Stimulated activated CD8-positive, alpha-beta memory T cell treated with anti-CD3 and anti-CD28 coated beads, Interleukin-15, amount 100 ng/mL, for 48 hours (primary cell): Measurements from ENCODE around the gene DGKB.
"Not testable (repeated sequence)": the region's sequence is repeated elsewhere in the genome, so short reads cannot be mapped to it uniquely, and the experiment has no call there.

Source experiments
- DNase-seq, 2 donors: peaks; one replicate each; pipeline ENCODE4 v3.0.0-alpha.2; 2020; ENCODE audit warnings: low read depth in 2 of 2

Gene DGKB

GRCh38 chr7:14585232-14585631 lies 317.3 kb downstream of the DGKB start:
- no peak for DNase-seq

GRCh38 chr7:14583518-14583917 lies 319.0 kb downstream of the DGKB start:
- DNase-seq: no peak

DNA sequence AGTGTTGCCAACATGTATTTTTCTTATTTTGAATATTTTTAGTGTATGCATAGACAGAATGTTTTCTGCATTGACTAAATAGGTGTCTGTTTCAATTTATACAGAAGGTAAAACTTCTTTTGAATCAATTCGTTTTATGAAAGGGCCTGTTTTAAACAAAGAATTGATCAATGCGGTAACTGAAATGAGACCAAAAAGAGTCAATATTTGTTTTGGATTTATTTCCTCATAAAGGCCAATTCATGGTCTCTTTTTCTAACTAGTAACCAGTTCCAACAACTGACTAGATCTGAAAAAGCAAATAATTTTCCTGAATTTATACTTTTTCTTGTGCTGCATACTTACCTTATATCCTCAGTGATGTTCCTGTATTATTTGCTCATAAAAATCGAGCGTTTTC lies 320.5 kb downstream of the DGKB start:
- DNase-seq: no peak

DNA sequence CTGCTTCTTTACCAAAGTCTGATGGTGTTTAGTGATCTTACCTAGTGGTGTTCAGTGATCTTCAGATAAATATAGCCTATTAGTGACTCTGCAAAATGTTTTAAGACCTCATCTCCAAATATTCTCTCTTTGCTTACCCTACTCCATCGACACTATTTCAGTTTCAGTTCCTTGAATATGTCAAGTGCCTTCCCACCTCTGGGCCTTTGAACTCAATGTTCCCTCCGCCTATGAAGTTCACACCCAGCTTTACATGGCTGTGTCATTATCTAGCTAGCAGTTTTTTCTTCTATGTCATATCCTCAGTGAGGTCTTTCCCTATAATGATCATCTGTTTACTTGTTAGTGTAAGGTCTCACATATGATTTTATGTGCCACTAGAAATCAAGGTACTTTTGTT lies 322.6 kb downstream of the DGKB start:
- DNase-seq: no peak

GRCh38 chr7:14576578-14576977 lies 326.0 kb downstream of the DGKB start:
- no peak for DNase-seq

DNA sequence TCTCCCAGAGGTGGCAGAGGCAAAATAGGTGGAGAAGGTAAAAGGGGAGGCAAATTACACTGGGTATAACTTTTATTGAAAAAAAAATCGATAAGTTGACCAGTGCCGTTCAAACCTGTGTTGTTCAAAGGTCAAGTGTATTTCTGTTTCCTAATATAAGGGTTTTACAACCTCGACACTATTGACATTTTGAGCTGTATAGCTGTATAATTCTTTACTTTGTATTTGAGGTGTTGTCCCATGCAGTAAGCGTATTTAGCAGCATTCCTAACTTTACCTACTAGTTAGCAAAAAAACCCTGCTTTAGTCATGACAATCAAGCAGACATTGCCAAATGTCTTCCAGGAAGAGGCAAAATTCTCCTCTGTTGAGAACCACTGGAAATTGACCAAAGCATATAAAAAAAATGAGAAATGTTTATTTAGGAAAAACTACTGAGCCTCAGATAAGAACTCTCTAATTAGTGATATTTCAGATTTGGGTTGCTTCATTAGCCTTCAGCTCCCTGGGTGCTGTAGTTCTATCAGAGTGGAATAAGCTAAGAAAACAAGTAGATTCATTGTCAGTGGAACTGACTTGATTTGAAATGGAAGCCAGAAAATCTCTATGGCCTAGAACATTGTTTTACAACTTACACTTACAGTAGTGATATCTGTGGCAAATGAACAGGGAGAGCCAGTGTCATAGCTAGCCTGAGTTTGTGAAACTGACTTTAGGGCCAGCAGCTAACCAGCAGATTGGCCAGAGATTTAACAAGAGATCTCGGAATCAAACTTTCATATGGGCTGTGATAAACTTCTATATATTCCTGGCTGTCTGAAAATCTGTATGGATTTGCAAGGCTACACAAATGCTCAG lies 331.6 kb downstream of the DGKB start:
- no peak for DNase-seq

GRCh38 chr7:14552060-14552459 lies 350.5 kb downstream of the DGKB start:
- DNase-seq: no peak

DNA sequence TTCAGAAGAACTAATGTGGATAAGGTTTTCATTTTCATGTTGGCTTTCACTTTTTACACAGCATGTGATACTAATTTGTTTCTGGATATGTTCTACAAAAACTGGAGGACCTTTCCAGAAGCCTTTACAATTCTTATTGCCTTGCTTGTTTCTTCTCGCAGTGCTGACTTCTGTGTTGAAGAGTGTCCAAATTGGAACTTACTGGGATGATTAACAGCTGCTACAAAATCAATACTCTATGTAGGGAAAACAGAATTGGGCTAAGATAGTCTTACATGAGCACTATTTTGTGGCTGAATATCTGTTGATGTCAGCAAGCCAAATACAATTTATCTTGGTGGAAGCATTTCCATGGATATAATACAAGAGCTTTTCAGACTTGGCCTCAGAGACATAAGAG lies 351.2 kb downstream of the DGKB start:
- DNase-seq: no peak

DNA sequence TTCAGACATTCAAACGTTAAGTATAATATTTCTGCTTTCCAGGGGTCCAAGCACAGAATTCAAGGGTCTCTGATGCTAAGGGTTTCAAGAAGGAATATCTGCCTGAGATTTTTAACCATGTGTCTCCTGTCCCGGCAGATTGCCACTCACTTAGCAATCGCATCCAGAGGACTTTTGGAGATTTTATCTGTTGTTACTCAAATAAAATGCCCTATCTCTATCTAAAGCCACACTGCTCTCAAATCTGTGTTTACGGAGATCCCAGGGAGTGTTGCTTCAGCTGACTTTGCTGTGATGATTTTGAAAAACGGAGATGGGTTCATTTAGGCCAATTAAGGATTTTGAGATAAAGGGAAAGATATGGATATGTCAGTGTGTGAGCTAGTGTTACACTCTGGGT lies 359.9 kb downstream of the DGKB start:
- DNase-seq: no peak

- DNase-seq: no peak
Measured at GRCh38 chr7:14521183-14521582, 381.4 kb downstream of the DGKB start.

- no peak for DNase-seq
Measured at GRCh38 chr7:14510268-14510667, 392.3 kb downstream of the DGKB start.

- no peak for DNase-seq
Measured at GRCh38 chr7:14507617-14508016, 394.9 kb downstream of the DGKB start.

DNA sequence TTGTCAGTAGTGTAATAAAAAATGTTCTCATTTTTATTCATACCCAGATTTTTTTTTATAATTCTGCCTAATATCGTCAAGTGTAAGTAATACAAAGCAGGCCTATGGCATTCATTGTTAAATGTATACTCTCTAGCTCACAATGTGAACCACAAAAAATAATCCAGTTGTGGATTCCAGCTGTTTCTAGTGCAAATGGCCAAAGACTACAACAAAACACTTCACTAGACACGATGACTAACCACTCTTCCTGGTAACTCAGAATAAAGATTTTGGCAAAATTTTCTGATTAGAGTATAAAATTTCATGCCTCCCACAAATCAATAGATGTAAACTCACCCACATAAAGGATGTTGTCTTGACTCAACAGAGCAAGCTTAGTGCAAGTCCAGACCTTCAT lies 396.6 kb downstream of the DGKB start:
- DNase-seq: no peak

GRCh38 chr7:14504134-14504533 lies 398.4 kb downstream of the DGKB start:
- DNase-seq: no peak

GRCh38 chr7:14503623-14504022 lies 398.9 kb downstream of the DGKB start:
- no peak for DNase-seq

GRCh38 chr7:14501436-14501835 lies 401.1 kb downstream of the DGKB start:
- DNase-seq: no peak

DNA sequence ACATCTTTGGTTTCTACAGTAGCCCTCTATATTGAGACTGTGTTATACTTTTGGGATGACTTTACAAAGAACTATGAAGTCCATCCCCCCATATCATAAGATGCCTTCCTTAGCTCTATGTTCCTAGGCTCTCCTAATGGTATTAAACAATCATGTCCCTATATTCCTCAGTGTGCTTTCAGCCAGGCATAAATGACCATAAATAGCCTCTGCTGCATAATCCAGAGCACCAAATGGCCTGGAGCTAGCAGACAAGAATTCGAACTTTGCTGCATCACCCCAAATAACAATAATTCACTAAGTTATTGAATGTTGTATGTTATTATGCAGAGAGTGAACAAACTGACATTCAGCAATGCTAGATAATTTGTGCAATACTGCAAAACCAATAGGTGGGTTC lies 405.2 kb downstream of the DGKB start:
- no peak for DNase-seq

DNA sequence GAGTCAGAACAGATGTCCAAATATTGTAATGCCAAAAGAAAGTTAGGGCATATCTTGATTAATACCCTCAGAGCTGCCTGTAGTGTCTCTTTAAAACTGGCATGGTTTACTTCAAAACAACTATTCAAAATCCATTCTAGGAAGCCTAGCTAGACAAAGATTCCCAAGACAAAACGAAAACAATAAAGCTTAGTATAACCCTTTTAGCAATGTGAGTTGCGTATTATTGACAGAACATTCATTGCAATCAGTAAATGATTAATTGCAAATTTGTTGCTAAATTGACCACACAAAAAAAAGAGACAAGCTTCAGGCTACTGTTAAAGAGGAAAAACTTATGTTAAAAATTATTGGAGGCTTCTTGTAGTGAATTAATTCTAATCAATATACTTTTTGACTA lies 406.9 kb downstream of the DGKB start:
- DNase-seq: no peak

GRCh38 chr7:14487701-14488395 lies 414.7 kb downstream of the DGKB start:
- DNase-seq: no peak

- no peak for DNase-seq
Measured at GRCh38 chr7:14483663-14484062, 418.9 kb downstream of the DGKB start.

DNA sequence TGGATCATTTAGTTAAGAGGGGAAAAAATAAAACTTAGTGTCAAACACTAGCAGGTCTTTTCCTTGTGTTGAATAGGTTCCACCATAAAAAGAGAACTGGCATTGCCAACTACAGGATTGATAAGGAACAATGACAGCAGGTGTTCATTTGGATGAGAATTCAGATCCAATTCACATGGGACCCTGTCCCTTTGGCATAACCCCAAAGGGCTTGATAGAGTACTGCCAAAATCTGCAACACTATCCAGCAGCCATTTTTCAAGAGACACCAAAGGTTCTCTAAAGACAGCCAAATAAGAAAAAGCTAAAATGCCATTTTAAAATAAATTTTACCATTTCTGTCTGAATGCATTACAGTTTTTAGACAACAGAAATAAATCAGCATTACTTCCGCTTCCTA lies 422.3 kb downstream of the DGKB start:
- DNase-seq: no peak

DNA sequence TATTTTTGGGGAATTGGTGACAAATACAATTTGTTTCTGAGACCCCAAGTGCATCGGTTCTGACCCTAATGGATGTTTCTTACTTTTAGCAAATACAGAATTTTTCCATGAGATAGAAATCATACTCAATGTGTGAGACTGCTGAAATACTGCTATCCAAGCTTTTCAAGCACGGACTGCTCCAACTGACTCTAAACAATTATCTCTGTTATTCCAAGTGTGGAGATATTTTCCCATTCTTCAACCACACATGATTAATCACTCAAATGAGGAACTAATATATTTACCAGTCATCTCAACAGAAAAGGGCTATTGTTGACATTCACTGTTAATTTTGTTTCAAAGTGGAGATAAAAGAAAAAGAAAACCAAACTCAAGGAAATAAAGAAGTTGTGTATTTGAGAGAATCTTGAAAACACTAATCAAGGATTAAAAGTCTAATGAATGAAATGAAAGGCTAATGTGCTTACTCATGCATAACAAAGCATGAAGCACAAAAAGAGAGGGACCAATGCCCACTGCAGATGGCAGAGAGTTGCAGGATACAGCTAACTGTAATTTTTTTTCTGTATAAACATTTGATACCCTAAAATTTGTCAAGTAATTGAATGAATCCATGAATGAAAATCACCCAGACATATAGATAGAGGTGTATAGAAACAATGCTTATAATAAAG lies 423.6 kb downstream of the DGKB start:
- DNase-seq: no peak

DNA sequence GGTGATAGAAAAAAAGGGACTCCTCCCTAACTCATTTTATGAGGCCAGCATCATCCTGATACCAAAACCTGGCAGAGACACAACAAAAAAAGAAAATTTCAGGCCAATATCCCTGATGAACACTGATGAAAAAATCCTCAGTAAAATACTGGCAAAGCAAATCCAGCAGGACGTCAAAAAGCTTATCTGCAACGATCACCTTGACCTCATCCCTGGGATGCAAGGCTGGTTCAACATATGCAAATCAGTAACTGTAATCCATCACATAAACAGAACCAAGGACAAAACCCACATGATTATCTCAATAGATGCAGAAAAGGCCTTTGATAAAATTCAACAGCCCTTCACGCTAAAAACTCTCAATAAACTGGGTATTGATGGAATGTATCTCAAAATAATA lies 440.8 kb downstream of the DGKB start:
- DNase-seq: not testable (repeated sequence)
